NK-92 treated with Interleukin-12 subunit alpha and Interleukin-12 subunit beta, amount 100 ng/mL, for 24 hours (cell line): ENCODE measurements around the gene HOXD3.

ENCODE experiments used
- DNase-seq: peaks from one replicate; lab custom pipeline; 2025; lab: John Stamatoyannopoulos, UW

HOXD3 gene

DNA sequence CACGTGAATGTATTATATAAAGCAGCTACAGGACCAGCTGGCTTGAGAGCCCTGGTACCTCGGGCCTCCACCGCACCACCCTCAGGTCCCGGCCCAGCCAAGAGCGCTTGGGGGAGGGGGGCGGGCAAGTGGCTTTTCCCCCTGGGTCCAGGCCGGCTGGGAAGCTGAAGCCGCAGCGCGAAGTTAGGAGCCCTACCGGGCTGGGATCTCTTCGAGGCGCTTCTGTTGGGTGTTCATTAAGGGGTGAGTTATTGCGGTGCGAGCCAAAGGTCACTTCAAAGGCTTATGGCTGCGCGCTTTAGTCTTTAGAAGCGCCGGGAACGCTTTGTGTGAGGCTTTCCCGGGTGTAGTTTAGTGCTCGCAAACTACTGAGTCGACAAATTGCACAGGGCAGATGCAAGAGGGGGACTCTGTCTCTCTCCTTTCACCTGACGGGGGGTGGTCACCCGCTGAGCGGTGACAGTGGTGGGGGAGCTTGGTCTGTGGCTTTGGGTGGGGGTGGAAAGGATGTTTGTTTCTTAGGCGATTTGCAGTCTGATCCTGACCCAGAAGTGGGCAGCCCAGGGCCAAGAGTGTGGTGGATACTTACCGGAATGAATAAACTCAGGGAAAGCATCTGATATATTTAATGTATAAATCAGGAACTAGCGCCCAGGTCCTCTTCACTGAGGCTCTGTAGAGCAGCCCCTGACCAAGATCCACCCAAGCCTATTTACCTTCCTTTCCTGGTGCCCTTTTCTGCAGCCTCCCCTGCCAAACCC is 6.0 kb downstream of the HOXD3 start:
- no peak for DNase-seq

DNA sequence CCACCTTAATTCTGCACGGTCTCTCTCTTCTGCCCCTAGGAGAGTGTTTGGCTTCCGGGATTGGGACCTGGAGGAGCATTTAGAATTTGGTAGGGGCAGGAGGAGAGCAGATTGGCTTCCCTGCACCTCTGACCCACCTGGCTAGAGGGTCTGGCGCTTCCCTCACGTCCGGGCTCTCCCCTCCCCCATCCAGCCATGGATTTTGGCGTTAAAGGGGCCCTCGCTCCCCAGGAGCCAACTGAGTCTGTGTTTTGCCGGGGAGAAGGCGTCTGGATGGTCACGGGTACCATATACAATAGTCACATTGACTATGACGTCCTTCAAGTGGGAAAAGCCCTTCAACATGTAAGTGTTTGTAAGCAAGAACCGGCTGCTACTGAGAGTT is 6.6 kb downstream of the HOXD3 start:
- DNase-seq, result no peak

- DNase-seq, result no peak
These were observed 7.1 kb downstream of the HOXD3 start for GRCh38 chr2:176164201-176164600.

- no peak for DNase-seq
These were observed 7.7 kb downstream of the HOXD3 start for GRCh38 chr2:176164611-176165369.

DNA sequence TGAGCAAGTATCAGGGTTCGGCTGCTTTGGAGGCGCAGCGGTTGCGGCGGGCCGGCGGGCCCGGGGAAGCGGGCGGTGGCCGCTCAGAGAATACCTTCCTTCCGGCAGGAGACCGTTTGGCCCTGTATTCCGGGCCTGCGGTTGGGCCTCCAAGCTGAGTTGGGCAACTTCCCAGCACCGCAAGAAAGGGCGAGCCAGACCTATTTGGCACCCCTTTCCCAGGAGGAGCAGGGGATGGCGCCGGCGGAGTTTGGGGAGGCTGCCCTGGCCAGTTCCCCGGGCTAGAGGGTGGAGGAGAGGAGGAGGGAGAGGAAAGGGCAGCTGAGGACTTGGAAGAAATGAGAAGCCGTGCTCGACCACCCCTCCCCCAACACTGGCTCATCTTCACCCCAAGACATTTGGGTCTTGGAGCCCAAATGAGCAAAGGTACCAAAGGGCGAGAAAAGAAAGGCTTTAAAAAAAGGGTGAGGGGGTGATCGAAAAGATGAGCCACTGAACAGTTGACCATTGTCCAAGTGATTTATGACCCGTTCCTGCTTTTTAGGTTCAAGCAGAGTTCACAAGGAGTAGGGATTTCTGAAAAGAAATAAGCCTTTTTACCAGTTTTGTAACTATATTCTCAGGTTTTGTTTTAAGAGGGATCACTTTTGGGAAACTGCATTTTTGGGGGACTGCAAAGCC is 8.4 kb downstream of the HOXD3 start:
- DNase-seq, result no peak

DNA sequence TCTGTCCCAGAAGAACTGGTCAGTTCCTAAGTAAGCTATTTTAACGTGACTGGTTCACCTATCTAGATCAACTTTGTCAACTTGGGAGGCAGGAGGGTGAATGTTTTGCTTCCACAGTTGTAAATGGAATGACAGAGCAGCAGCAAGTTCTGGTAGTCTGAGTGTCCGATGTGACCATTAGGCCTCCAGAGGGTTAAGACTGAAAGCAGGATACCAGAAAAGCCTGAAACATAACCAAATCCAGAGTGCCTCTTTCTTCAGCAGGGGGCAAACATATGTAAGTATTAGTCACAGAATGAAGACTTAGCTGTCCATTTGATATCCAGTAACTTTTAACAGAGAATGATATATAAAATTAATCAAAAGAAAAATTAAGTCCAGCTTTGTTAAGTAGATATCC is 9.2 kb downstream of the HOXD3 start:
- DNase-seq, result no peak

GRCh38 chr2:176167398-176167797 is 10.3 kb downstream of the HOXD3 start:
- no peak for DNase-seq

GRCh38 chr2:176169181-176169580 is 12.1 kb downstream of the HOXD3 start:
- no peak for DNase-seq

- DNase-seq, result no peak
These were observed 12.6 kb downstream of the HOXD3 start for GRCh38 chr2:176169711-176170110.

DNA sequence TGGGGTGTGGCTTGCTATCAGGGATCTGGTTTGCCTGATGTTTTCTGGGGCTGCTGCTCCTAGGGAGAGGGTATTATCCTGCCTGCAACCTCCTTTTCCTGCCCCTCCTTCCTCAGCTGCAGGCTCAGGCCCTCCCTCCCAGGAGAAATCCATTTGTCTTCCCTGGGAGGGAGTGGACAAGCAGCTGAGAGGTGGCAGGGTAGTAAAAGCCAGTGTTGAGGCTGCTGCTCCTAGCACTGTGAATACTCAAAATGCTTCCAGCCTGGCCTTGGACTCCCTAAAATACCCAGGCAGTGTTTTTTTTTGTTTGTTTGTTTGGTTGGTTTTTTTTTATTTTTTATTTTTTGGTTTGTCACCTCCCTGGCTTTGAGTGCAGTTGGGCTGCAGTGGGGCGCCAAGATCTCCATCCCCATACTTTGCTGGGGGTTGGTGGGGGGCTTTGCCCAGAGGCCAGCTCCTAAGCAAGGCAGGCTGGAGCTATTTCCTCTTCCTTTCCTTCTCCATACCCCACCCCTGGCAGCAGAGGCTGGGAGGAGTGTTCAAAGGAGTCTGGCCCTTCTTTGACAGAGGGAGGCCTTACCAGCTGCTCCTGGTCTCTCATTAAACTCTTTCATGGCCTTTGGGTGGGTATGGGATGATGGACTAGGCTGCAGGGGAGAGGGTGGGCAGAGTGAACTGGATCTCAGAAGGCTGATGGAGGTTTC is 13.6 kb downstream of the HOXD3 start:
- no peak for DNase-seq

DNA sequence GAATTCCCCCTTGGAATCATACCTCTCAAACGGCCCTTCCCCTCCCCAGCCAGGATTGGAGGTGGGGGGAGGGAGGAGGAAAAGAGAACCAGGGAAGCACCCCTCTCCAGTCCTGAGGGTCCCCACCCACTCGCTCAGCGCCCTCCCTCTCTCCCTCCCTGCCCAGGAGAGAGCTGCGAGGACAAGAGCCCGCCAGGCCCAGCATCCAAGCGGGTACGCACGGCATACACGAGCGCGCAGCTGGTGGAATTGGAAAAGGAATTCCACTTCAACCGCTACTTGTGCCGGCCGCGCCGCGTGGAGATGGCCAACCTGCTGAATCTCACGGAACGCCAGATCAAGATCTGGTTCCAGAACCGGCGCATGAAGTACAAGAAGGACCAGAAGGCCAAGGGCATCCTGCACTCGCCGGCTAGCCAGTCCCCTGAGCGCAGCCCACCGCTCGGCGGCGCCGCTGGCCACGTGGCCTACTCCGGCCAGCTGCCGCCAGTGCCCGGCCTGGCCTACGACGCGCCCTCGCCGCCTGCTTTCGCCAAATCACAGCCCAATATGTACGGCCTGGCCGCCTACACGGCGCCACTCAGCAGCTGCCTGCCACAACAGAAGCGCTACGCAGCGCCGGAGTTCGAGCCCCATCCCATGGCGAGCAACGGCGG is 14.4 kb downstream of the HOXD3 start:
- no peak for DNase-seq

GRCh38 chr2:176172007-176172894 is 15.1 kb downstream of the HOXD3 start:
- DNase-seq, result no peak

DNA sequence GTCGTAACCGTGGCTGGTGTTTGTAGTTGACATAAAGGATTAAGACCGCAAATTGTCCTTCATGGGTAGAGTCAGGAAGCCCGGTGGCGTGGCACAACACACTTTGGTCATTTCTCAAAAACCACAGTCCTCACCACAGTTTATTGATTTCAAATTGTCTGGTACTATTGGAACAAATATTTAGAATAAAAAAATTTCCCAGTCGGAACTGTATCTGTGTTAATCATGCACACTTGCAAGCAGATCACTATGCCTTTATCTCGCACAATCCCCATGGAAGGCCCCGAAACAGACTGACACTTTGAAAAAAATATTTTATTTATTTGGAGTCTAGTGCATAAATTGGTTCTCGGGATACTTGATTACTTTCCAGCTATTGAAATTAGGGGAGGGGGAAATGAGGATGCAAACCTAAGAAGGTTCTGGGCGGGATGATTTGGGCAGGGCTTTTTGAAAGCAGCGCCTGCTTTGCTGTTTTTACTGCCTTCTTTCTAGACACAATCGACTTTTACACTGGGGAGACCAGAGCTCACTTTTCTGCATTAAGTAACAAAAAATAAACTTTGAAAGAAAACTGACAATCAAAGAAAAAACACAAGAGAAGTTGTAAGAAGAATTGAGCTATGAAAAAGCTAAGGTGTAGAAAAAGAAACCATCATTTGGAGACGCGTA is 15.9 kb downstream of the HOXD3 start:
- no peak for DNase-seq

- DNase-seq, result no peak
These were observed 16.7 kb downstream of the HOXD3 start for GRCh38 chr2:176173567-176174381.

- DNase-seq, result no peak
These were observed 17.3 kb downstream of the HOXD3 start for GRCh38 chr2:176174382-176174823.

- no peak for DNase-seq
These were observed 18.0 kb downstream of the HOXD3 start for GRCh38 chr2:176174824-176175708.

GRCh38 chr2:176175709-176176607 is 18.9 kb downstream of the HOXD3 start:
- no peak for DNase-seq
